Omental fat pad (tissue), 4 donors: Measurements from ENCODE around the gene CRYL1. TPM values are rescaled to one million over a fixed set of nuclear protein-coding genes. Genes with fewer than 3 reads are reported as not detected.

Experiments
- ATAC-seq: fragments of 150-250 bp; one replicate; pipeline ENCODE4 v1.9.1; 2016; ENCODE audit warnings: mild to moderate bottlenecking, moderate library complexity; ENCODE audit not compliant: low FRiP score
- DNase-seq: peaks from one replicate; pipeline ENCODE4 v3.0.0-alpha.2; 2019; ENCODE audit warnings: low spot score
- total RNA-seq, 4 donors: library from RNA; depleted of rRNA; stranded (reverse); fragments of >200 nt; gene quantifications; one replicate each; pipeline ENCODE4 v1.1.0, GENCODE V29; 2016
- TF ChIP-seq, protein P1 (sequence below), 3 donors: fragments of 450-650 bp; IDR thresholded peaks; one replicate each; pipeline ENCODE4 v1.5.1; 2016 to 2017; ENCODE audit warnings: antibody characterized with exemption in 3 of 3, mild to moderate bottlenecking in 3 of 3, moderate library complexity in 2 of 3

Gene CRYL1
- total RNA-seq, 4 donors from 2014 or later = 30.3 to 42.2 (median 35.3) TPM

DNA sequence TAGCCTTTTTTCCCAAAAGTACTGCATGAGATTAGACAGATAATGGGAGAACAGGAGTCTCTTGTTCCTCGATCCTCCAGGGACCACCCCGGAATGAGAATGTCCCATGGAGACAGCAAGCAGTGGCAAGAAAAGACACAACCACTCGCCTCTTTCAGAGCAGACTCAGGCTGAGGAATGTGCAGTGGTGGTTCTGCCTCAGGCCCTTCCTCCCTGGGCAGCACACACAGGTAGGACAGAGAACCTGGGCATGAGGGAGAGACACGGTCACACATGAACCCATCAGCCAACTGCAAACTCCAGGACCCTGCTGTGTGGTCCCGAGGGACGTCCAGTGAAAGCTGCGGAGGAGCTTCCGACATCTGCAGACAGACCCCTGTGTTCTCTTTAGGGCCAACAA, 31.0 kb downstream of the CRYL1 start:
- no peak for ATAC-seq
- no peak for DNase-seq
- TF ChIP-seq, protein P1, sequence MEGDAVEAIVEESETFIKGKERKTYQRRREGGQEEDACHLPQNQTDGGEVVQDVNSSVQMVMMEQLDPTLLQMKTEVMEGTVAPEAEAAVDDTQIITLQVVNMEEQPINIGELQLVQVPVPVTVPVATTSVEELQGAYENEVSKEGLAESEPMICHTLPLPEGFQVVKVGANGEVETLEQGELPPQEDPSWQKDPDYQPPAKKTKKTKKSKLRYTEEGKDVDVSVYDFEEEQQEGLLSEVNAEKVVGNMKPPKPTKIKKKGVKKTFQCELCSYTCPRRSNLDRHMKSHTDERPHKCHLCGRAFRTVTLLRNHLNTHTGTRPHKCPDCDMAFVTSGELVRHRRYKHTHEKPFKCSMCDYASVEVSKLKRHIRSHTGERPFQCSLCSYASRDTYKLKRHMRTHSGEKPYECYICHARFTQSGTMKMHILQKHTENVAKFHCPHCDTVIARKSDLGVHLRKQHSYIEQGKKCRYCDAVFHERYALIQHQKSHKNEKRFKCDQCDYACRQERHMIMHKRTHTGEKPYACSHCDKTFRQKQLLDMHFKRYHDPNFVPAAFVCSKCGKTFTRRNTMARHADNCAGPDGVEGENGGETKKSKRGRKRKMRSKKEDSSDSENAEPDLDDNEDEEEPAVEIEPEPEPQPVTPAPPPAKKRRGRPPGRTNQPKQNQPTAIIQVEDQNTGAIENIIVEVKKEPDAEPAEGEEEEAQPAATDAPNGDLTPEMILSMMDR (IDR thresholded peaks at IDR 0.05) = no peak

DNA sequence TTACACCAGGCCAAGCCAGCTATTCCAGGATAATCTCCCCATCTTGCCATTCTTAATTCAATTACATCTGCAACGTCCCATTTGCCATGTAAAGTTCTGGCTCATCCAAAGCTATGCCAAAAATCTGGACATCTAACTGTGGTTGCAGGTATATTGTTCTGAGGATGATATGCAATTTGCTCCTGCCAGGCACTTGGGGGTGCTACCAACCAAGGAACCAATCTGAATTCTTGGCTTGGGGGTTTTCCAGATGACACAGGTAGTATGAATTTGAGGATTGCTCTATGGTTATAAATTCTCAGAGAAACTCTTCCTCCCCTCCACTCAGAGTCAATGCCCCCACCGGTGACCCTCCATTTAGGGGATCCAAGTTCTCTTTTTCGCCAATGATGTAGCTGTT, 33.0 kb downstream of the CRYL1 start:
- ATAC-seq (no peak), DNase-seq (no peak)
- TF ChIP-seq, protein P1 (IDR thresholded peaks at IDR 0.05) = no peak

DNA sequence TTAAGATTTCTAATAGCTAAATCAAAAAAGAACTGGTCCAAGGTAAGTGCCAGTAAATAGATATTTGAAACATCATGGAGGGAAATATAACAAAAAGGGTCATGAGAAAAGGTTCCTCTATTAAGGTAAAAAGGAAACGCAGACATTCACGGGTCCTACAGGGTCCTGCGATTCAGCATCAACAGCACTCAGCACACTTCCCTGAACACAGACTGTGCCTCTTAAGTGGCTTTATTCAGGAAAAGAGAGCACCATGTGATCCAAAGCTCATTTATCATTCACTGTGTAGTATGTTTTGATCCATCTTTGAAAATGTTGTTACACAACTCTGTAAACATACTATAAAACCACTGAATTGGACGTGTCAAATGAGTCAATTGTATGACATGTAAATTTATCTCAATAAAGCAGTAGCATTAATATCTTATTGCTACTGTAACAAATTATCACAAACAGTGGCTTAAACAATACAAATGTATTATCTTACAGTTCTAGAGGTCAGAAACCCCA, 33.7 kb downstream of the CRYL1 start:
- DNase-seq (no peak), ATAC-seq (no peak)

DNA sequence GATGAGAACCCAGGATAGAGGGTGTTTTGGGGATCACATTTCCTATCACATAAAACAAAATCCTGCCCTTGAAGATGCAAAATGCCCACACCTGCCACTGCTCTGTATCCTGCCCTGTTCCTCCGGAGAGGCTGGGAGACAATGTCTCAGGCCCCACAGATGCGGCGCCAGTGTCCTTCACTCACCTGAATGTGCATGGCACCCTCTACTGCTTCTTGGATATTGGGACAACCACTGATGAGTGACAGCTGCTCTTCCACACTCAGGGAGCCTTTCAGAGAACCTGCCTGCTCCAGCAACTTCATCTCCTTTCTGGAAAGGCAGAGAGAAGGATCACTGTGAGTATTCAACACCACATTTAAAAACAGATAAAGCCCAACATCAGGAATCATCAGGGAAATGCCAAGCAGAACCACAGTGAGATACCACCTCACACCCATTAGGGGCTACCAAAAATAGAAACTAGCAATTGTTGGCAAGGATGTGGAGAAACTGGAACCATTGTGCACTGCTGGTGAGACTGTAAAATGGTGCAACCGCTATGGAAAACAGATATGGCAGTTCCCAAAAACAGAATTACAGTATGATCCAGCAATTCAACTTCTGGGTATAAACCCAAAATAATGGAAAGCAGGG, 36.4 kb downstream of the CRYL1 start:
- no peak for ATAC-seq
- DNase-seq = no peak
- TF ChIP-seq, protein P1 (IDR thresholded peaks at IDR 0.05) = no peak

More for the DNA sequence above, 33.7 kb downstream of the CRYL1 start:
- TF ChIP-seq, protein P1 (IDR thresholded peaks at IDR 0.05) = no peak

DNA sequence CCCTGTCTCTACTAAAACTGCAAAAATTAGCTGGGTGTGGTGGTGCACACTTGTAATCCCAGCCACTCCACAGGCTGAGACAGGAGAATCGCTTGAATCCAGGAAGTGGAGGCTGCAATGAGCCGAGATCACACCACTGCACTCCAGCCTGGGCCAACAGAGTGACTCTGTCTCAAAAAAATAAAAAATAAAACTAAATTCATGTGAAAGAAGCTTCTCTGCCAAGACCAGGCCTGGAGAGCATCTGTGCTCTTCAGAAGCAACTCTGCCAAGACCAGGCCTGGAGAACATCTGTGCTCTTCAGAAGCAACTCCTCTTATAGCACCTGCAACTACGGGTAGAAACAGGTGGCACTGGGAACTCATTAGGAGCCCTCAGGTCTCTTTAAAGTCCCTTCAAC, 37.7 kb downstream of the CRYL1 start:
- TF ChIP-seq, protein P1 (IDR thresholded peaks at IDR 0.05) = no peak
- ATAC-seq = no peak
- DNase-seq = no peak

DNA sequence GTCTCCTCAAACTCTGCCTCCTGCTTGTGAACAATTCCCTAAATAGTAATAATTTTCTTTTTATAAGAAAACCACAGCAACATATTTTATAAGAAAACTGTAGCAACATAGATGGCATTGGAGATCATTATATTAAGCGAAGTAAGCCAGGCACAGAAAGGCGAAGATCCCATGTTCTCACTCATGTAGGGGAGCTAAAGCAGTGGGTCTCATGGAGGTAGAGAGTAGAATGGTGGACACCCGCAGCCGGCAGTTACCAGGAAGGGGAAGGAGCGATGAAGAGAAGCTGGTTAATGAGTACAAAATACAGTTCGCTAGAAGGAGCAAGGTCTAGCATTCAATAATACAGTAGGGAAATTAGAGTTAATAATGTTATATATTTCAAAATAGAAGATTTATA, 42.9 kb downstream of the CRYL1 start:
- TF ChIP-seq, protein P1 (IDR thresholded peaks at IDR 0.05) = no peak
- no peak for ATAC-seq

DNA sequence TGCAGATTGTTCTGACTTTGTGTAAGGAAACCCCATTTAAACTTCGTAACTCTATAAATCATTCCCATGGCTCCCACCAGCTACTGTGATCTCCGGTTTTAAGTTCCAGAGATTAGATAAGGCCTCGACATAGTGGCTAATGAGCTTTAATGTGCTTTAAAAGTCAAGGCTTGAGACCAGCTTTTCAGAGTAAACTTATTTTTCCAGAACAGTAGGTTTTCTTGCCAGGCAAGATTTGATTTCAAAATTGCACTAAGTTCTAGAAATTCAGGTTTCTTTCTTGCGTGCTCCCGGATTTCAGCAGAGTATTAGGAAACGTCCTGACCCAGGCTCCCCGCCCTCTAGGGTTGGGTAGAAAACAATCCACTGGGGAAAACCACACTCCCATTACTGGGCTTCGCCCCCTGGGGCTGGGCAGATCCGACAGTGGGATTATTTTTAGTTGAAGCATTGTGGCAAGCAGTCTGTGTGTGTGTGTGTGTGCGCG, 43.3 kb downstream of the CRYL1 start:
- TF ChIP-seq, protein P1 (IDR thresholded peaks at IDR 0.05) = no peak
- ATAC-seq (no peak), DNase-seq (no peak)

More for the DNA sequence above, 42.9 kb downstream of the CRYL1 start:
- no peak for DNase-seq
